Measurements from ENCODE around the gene ECT2.

GRCh38 chr3:172840463-172840862 lies 89.9 kb downstream of the ECT2 start:
- no peak for TF ChIP-seq CTCF (IDR thresholded peaks at IDR 0.05)
- TF ChIP-seq POLR2A (IDR thresholded peaks at IDR 0.05): no peak
